ENCODE measurements around the gene DDX20.

DDX20 gene

GRCh38 chr1:111745675-111746613 is 9.8 kb upstream of the DDX20 start:
- in situ Hi-C loops (cut with HindIII; ENCODE audit: low sequenced_read_pairs): no loop called here

- in situ Hi-C loops (cut with HindIII; ENCODE audit: low sequenced_read_pairs): no loop called here
Measured at GRCh38 chr1:111746614-111746999, 9.1 kb upstream of the DDX20 start.

- in situ Hi-C loops (cut with HindIII; ENCODE audit: low sequenced_read_pairs): no loop called here
Measured at GRCh38 chr1:111747282-111747734, 8.4 kb upstream of the DDX20 start.

GRCh38 chr1:111747947-111748346 is 7.8 kb upstream of the DDX20 start:
- in situ Hi-C loops (cut with HindIII; ENCODE audit: low sequenced_read_pairs): no loop called here

GRCh38 chr1:111749628-111750027 is 6.1 kb upstream of the DDX20 start:
- in situ Hi-C loops (cut with HindIII; ENCODE audit: low sequenced_read_pairs): no loop called here

GRCh38 chr1:111750856-111751255 is 4.8 kb upstream of the DDX20 start:
- in situ Hi-C loops (cut with HindIII; ENCODE audit: low sequenced_read_pairs): no loop called here

GRCh38 chr1:111751906-111752575 is 3.7 kb upstream of the DDX20 start:
- in situ Hi-C loops (cut with HindIII; ENCODE audit: low sequenced_read_pairs): no loop called here

- in situ Hi-C loops (cut with HindIII; ENCODE audit: low sequenced_read_pairs): no loop called here
Measured at GRCh38 chr1:111754984-111755330, 744 bp upstream of the DDX20 start.

- in situ Hi-C loops (cut with HindIII; ENCODE audit: low sequenced_read_pairs): no loop called here
Measured at GRCh38 chr1:111756124-111756513, 418 bp downstream of the DDX20 start.

- in situ Hi-C loops (cut with HindIII; ENCODE audit: low sequenced_read_pairs): no loop called here
Measured at GRCh38 chr1:111758373-111758772, 2.7 kb downstream of the DDX20 start.

- in situ Hi-C loops (cut with HindIII; ENCODE audit: low sequenced_read_pairs): no loop called here
Measured at GRCh38 chr1:111761717-111762116, 6.0 kb downstream of the DDX20 start.

- in situ Hi-C loops (cut with HindIII; ENCODE audit: low sequenced_read_pairs): no loop called here
Measured at GRCh38 chr1:111762332-111762731, 6.6 kb downstream of the DDX20 start.

GRCh38 chr1:111768023-111768422 is 12.3 kb downstream of the DDX20 start:
- in situ Hi-C loops (cut with HindIII; ENCODE audit: low sequenced_read_pairs): no loop called here

- in situ Hi-C loops (cut with HindIII; ENCODE audit: low sequenced_read_pairs): no loop called here
Measured at GRCh38 chr1:111768625-111769024, 12.9 kb downstream of the DDX20 start.

GRCh38 chr1:111769517-111770146 is 13.9 kb downstream of the DDX20 start:
- in situ Hi-C loops (cut with HindIII; ENCODE audit: low sequenced_read_pairs): no loop called here

GRCh38 chr1:111770916-111771315 is 15.2 kb downstream of the DDX20 start:
- in situ Hi-C loops (cut with HindIII; ENCODE audit: low sequenced_read_pairs): no loop called here

- in situ Hi-C loops (cut with HindIII; ENCODE audit: low sequenced_read_pairs): no loop called here
Measured at GRCh38 chr1:111775966-111776365, 20.3 kb downstream of the DDX20 start.

- in situ Hi-C loops (cut with HindIII; ENCODE audit: low sequenced_read_pairs): no loop called here
Measured at GRCh38 chr1:111776391-111776790, 20.7 kb downstream of the DDX20 start.

GRCh38 chr1:111776861-111777260 is 21.2 kb downstream of the DDX20 start:
- in situ Hi-C loops (cut with HindIII; ENCODE audit: low sequenced_read_pairs): no loop called here

- in situ Hi-C loops (cut with HindIII; ENCODE audit: low sequenced_read_pairs): no loop called here
Measured at GRCh38 chr1:111777301-111777700, 21.6 kb downstream of the DDX20 start.

GRCh38 chr1:111778066-111778465 is 22.4 kb downstream of the DDX20 start:
- in situ Hi-C loops (cut with HindIII; ENCODE audit: low sequenced_read_pairs): no loop called here
